ENCODE results near the gene FBXW8.

The FBXW8 gene

GRCh38 chr12:116887244-116887643 is 23.5 kb upstream of the FBXW8 start:
- DNase-seq: no peak

DNA sequence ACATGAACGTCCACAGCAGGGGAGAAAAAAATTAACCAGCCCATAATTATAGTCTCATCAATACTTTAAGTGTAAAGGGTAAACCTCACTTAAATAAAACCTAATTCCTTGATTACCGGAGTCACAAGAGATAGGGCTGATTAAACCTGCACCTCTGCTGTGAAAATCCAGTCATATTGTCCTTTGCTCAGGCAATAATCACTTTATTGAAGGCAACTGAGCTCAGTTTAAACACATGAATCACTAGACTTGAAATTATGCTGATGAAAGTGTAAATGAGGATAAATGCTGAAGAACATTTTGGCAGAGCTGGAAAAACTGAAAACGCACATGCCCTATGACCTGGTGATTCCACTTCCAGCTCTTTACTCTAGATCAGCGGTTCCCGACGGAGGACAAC is 22.9 kb upstream of the FBXW8 start:
- DNase-seq: no peak

GRCh38 chr12:116890330-116890729 is 20.4 kb upstream of the FBXW8 start:
- DNase-seq: no peak

GRCh38 chr12:116891019-116891418 is 19.7 kb upstream of the FBXW8 start:
- no peak for DNase-seq

DNA sequence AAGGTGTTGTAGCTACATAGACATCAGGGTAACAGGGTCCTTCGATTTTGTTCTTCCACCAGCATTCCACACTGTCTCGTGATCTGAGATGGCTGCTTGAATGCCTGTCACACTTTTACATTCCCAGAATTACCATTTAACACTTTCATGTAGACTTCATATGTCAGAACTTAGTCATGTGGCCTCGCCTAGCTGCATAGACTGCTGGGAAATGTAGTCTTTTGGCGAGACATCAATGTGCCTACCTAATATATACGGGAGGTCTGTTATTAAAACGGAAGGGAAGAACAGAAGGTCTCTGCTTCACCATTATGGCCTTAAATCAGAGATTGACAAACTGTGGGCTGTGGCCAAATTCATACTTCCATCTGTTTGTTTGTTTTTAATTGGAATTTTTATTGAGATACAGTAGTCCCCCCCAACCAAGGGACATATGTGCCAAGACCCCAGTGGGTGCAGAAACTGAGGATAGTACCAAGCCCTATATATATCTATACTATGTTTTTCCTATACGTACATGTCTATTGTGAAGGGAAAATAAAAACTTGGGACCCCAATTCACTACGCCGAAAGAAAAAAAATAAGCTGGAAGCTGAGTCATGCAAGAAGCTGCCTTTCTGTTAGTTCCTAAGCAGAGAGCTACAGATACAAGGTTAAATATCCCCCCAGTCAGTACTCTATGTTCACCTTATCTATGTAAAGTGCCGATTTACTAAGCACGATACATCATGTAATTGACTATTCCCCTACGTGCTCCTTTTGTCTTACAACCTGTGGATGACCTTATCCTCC is 18.2 kb upstream of the FBXW8 start:
- no peak for DNase-seq

DNA sequence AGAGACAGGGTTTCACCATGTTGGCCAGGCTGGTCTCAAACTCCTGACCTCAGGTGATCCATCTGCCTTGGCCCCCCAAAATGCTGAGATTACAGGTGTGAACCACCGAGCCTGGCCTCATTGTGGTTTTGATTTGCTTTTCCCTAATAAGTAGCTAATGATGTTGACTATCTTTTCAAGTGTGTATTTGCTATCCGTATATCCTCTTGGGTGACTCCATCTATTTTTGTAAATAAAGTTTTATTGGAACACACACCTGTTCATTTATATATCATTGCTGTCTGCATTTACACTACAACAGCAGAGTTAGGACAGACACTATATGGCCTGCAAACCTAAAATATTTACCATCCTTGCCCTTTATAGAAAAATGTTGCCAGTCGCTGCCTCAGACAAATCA is 15.8 kb upstream of the FBXW8 start:
- DNase-seq: no peak

- DNase-seq: no peak
These were observed 14.3 kb upstream of the FBXW8 start for GRCh38 chr12:116896411-116896924.

DNA sequence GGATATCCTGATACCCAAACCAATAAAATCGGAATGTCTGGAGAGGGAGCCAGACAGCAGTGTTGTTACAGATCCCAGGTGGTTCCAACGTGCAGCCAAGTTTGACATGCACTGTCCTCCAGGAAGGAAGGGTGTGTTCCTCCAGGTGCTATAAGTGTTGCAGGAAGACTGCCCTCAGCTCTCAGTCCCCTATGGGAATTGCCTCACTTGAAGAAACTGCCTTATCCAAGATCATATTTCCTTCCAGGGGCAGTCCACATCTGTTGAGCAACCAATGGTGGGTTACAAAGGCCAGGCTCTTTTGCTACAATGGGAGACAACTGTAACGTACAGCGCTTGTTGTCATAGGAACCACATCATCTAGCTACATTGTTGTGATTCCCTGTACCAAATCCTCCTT is 13.3 kb upstream of the FBXW8 start:
- no peak for DNase-seq

DNA sequence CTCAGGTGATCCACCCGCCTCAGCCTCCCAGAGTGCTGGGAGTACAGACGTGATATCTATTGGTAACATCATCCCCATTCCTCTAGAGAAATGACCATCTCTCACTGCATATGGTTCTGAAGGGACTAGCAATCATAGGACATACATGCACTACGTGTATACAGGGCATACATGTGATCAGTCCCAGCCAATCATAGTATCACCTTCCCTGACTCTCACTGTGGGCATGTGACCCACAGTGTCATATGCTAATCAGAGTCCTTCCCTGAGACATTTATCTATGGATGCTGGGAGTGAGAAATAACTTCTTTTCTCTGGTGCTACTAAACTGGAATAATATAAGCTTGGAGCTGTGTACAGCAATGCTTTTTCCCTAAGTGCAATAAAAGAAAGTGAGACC is 12.1 kb upstream of the FBXW8 start:
- DNase-seq: no peak

DNA sequence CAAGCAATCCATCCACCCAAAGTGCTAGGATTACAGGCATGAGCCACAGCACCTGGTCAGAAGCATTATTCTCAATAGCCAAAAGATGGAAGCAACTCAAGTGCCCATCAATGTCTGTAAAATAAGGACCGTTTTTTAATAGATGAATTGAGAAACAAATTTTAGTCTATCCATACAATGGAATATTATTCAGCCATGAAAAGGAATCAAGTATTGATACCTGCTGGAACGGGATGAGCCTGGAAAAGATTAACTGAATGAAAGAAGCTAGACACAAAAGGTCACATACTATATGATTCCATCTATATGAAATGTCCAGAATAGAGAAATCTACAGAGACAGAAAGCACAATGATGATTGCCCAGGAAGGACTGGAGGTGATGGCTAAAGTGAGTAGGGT is 9.1 kb upstream of the FBXW8 start:
- no peak for DNase-seq

- no peak for DNase-seq
These were observed 6.9 kb upstream of the FBXW8 start for GRCh38 chr12:116903818-116904217.

GRCh38 chr12:116906285-116906684 is 4.5 kb upstream of the FBXW8 start:
- DNase-seq: no peak

GRCh38 chr12:116910280-116910644 is 488 bp upstream of the FBXW8 start:
- no peak for DNase-seq

- DNase-seq: no peak
These were observed 4.6 kb downstream of the FBXW8 start for GRCh38 chr12:116915326-116915725.

- DNase-seq: no peak
These were observed 5.4 kb downstream of the FBXW8 start for GRCh38 chr12:116916122-116916521.

GRCh38 chr12:116916714-116917114 is 6.0 kb downstream of the FBXW8 start:
- DNase-seq: no peak

- no peak for DNase-seq
These were observed 7.7 kb downstream of the FBXW8 start for GRCh38 chr12:116918464-116918863.

GRCh38 chr12:116919247-116919661 is 8.5 kb downstream of the FBXW8 start:
- no peak for DNase-seq

DNA sequence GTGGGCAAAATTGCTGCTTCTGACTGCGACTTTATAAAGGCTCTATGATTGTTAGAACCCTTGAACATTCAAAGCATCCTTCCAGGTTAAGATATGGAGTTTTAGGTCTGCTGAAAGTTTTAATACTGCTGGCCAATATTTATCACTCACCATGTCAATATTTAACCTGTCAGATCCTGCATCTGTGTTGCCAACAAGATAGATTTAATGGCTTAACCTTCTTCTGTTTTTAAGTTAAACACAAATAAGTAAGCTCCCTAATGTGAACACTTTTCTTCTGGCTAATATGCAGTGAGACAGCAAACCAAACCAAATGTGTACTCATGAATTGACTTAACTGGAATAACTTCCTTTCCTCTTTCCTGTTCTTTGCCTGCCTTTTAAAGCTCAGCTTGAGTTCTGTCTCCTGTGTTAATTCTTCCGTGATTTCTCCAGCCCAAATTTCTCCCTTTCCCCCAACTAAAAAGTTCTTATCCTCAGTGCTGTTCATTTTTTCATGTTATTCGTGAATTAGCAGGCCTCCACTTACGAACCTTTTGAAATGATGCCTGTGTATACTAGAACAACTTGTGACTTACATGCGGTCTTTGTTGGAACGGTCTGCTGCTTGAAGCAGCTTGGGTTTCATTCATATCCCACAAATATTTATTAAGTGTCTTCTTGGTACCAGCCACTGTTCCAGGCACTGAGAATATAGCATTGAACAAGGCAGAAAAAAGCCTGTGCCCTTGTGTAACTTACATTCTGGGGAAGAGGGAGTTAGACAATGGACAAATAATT is 9.1 kb downstream of the FBXW8 start:
- no peak for DNase-seq

DNA sequence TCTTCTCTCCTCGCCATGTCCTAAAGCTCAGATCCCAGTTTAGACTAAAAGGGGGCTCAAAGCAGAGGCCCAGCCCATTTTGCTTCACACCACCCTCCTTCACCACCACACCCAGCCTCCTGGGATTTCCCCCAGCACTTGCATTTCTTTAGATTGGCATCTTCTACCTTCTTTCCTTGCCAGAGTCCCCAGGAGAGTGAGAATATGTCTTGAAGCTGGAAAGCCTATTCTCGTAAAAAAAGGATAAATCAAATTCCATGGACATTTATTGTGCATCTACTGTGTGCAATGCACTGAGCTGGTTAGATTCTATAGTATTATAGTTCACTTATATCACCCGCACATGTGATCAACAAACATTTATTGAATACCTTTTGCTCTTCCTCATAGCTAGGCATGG is 10.2 kb downstream of the FBXW8 start:
- no peak for DNase-seq

DNA sequence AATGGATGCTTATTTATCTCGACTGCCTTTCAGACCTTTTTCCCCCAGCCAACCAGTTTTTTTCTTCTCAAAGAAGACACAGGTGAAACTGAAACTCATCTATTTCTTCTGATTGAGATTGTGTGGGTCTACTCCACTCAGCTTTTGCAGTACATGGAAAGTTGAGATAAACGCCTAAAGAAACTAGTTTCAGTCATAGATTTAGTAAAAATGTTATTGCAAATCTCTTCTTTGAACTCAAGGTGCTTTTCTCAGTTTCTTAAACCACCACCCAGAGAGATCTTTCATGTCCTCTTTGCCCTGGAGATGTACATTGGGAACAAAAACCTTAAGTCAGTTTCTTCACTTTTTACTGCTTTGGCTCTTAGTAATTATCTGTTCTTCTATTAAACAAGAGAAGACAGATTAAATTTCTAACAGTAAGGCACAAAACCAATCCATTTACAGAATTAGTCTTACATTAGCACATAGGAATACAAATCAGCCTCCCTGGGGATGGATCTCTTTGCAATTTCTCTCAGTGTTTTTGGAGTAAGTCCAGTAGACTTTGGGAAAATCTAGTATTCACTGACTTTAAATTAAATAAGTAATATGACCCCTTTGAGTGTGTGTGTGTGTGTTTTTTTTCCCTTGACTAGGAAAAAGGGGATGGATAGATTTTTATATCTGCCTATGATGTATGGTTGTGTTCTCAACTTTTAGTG is 11.6 kb downstream of the FBXW8 start:
- DNase-seq: no peak

DNA sequence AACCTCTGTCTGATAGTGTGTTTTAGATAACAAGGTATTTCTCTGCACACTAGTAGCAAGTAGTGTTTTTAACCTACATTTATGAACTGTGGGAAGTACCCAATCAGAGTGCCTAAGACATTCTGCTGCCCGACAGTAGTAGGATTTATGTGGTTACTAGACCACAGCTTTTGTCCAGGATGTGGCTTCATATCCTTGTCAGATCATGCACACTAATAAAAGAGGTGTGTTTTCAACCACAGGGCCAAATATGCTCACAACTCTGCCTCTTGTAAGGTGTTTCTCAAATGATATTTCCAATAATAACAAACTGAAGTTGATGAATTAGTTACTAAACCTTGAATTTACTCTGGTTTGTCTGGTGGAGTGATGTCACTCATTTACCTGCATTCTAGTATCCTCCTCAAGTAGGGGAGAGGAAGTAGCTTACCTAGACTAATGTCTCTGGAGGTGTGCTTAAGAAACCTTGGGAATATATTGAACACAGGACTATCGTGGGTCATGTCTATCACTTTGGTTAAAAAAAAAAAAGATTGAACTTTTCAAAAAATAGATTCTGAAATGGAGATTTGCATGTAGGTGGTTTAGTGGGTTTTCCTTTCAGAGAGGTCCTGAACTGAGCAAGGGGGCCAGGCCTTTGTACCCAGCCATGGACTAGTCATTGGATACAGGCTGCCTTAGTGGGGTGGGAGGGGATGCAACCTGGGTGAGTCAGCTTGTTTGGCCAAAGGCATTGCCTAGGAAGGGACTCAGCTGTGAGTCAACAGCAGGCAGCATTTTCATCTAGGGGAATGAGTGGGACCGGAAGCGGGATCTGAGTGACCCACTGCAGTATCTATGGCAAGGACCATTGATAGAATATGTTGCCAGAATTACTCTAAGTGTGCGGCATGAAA is 14.1 kb downstream of the FBXW8 start:
- DNase-seq: no peak

Data from effector CD8-positive, alpha-beta T cell (primary cell).